Small intestine (tissue), 7 donors: ENCODE results near the gene C8G. TPM values are rescaled to one million over a fixed set of nuclear protein-coding genes. Genes with fewer than 3 reads are reported as not detected.

Source experiments
- DNase-seq, 2 donors: peaks; one replicate each; pipeline versions ENCODE4 v3.0.0 to v3.0.0-alpha.2; 2013
- FAIRE-seq: peaks from 2 replicates; lab custom pipeline; 2012; peaks lifted over from hg19 to GRCh38; lab: Jason Lieb, UNC
- H3K27ac ChIP-seq, 3 donors: one replicate each; pipeline ENCODE4 v1.5.1; 2013; ENCODE audit warnings: low read length in 2 of 3, mild to moderate bottlenecking in 2 of 3, control low read depth in 1 of 3, inconsistent platforms in 1 of 3, low read depth in 1 of 3, moderate library complexity in 1 of 3
- H3K27me3 ChIP-seq, 3 donors: one replicate each; pipeline ENCODE4 v1.6.1; 2013; ENCODE audit warnings: low read length in 3 of 3, inconsistent platforms in 1 of 3; ENCODE audit not compliant: control insufficient read depth in 3 of 3, insufficient read depth in 3 of 3
- H3K36me3 ChIP-seq, 3 donors: one replicate each; pipeline ENCODE4 v1.6.1; 2013; ENCODE audit warnings: low read length in 3 of 3, inconsistent platforms in 1 of 3, low read depth in 1 of 3, mild to moderate bottlenecking in 1 of 3, moderate library complexity in 1 of 3; ENCODE audit not compliant: control insufficient read depth in 3 of 3, insufficient read depth in 2 of 3
- H3K4me1 ChIP-seq, 3 donors: one replicate each; pipeline ENCODE4 v1.6.1; 2013; ENCODE audit warnings: low read length in 2 of 3, inconsistent platforms in 1 of 3, low read depth in 1 of 3, mild to moderate bottlenecking in 1 of 3, moderate library complexity in 1 of 3; ENCODE audit not compliant: control insufficient read depth in 3 of 3, insufficient read depth in 2 of 3
- H3K4me3 ChIP-seq, 3 donors: one replicate each; pipeline ENCODE4 v1.5.1; 2013; ENCODE audit warnings: low read length in 3 of 3, control low read depth in 1 of 3, inconsistent platforms in 1 of 3, low read depth in 1 of 3, mild to moderate bottlenecking in 1 of 3, moderate library complexity in 1 of 3
- H3K9me3 ChIP-seq, 2 donors: one replicate each; pipeline ENCODE4 v1.6.1; 2013; ENCODE audit warnings: low read depth in 1 of 2, low read length in 1 of 2; ENCODE audit not compliant: control insufficient read depth in 2 of 2, insufficient read depth in 1 of 2
- WGBS, 3 donors: extraction: QIAGEN DNeasy Blood & Tissue Kit; methylation state at CpG; one replicate each; pipeline ENCODE4 v1.1.7; 2013; 5-methylcytosine and 5-hydroxymethylcytosine counted together
- polyA plus RNA-seq, 4 donors: library from polyadenylated mRNA; stranded (reverse) in 3 of 4; unstranded in 1 of 4; fragments of 200-250 nt in 3 of 4; fragments of 120-200 nt in 1 of 4; gene quantifications; one replicate each; pipeline versions ENCODE4 v1.2.1 to v1.2.3, GENCODE V29; 2013
- donor health status: healthy with polysubstance abuse.
- donor health status: control.
- donor health status: control.
- donor health status: Bipolar disorder and iron deficiency.
- donor health status: healthy.

Gene C8G
- polyA plus RNA-seq, 4 donors = 13.6 to 106 (median 61.3) TPM

- Histone ChIP-seq H3K4me3 (no peak overlapping the region), H3K4me1 (no peaks in the 10 kb centered on the region), H3K9me3 (no peaks in the 10 kb centered on the region), H3K36me3 (no peaks in the 10 kb centered on the region), H3K27ac (peak overlapping the region in 1 of 3 donors; percentile 8), H3K27me3 (peaks cover 0 to 7% (median 0%) of the 10 kb centered on the region in 3 donors)
- WGBS, 3 donors = 51 to 61% (median 59%) methylated on average over 15 of the region's 15 CpGs
- FAIRE-seq = no peak
- no peak for DNase-seq
Measured at GRCh38 chr9:136974817-136975535, 29.9 kb downstream of the C8G start.

- H3K9me3 ChIP-seq = no peaks in the 10 kb centered on the region
- 33 to 53% (median 48%) methylated on average over 14 of the region's 14 CpGs for WGBS, 3 donors
- H3K4me1 ChIP-seq = no peaks in the 10 kb centered on the region
- H3K27me3 ChIP-seq = peaks cover 0 to 11% (median 0%) of the 10 kb centered on the region in 3 donors
- H3K27ac ChIP-seq = no peak overlapping the region
- DNase-seq (no peak), FAIRE-seq (no peak)
- no peak overlapping the region for H3K4me3 ChIP-seq
- no peaks in the 10 kb centered on the region for H3K36me3 ChIP-seq
Measured at GRCh38 chr9:136975644-136976043, 30.6 kb downstream of the C8G start.

- H3K27me3 ChIP-seq = peaks cover 0 to 11% (median 0%) of the 10 kb centered on the region in 3 donors
- peak within 1 kb of the TSS; percentile 18 to 27 (median 19) for H3K4me3 ChIP-seq
- FAIRE-seq = no peak
- whole genome bisulfite sequencing, 3 donors = 71 to 78% (median 72%) methylated on average over 8 to 10 of the region's 10 CpGs
- DNase-seq = no peak
- H3K27ac ChIP-seq = no peak within 1 kb of the TSS
- H3K9me3 ChIP-seq = no peaks in the 10 kb centered on the region
- no peaks in the 10 kb centered on the region for H3K4me1 ChIP-seq
- H3K36me3 ChIP-seq = no peaks in the 10 kb centered on the region
Measured at GRCh38 chr9:136977223-136977622, 32.2 kb downstream of the C8G start, which contains the start of gene PTGDS. Gene PTGDS (plus strand): TSS chr9:136977504. CDS start chr9:136977579, 75 bp downstream.

- H3K27me3 ChIP-seq = peaks cover 0 to 11% (median 0%) of the 10 kb centered on the region in 3 donors
Measured at GRCh38 chr9:136977649-136978072, 32.6 kb downstream of the C8G start.

GRCh38 chr9:136978073-136978864 is 33.2 kb downstream of the C8G start:
- no peak for FAIRE-seq
- peak overlapping the region; percentile 18 to 27 (median 19) for H3K4me3 ChIP-seq
- 3 to 5% (median 4%) methylated on average over 37 to 78 of the region's 78 CpGs for WGBS, 3 donors

More at GRCh38 chr9:136977649-136978072, 32.6 kb downstream of the C8G start:
- Histone ChIP-seq H3K4me1 (no peaks in the 10 kb centered on the region), H3K27ac (no peak overlapping the region), H3K4me3 (peak overlapping the region in 2 of 3 donors; percentile 16 to 18), H3K36me3 (no peaks in the 10 kb centered on the region), H3K9me3 (no peaks in the 10 kb centered on the region)
- WGBS, 3 donors = 9 to 28% (median 22%) methylated on average over 16 to 33 of the region's 33 CpGs
- FAIRE-seq = no peak
- no peak for DNase-seq

GRCh38 chr9:136978865-136979544 is 34.0 kb downstream of the C8G start:
- peaks cover 0 to 14% (median 0%) of the 10 kb centered on the region in 3 donors for H3K27me3 ChIP-seq
- no peaks in the 10 kb centered on the region for H3K36me3 ChIP-seq
- WGBS, 3 donors = 45 to 77% (median 53%) methylated on average over 21 to 41 of the region's 41 CpGs
- H3K4me1 ChIP-seq = no peaks in the 10 kb centered on the region
- H3K4me3 ChIP-seq = no peak overlapping the region
- H3K27ac ChIP-seq = no peak overlapping the region
- H3K9me3 ChIP-seq = no peaks in the 10 kb centered on the region
- no peak for DNase-seq
- no peak for FAIRE-seq

More at GRCh38 chr9:136978073-136978864, 33.2 kb downstream of the C8G start:
- Histone ChIP-seq H3K27ac (no peak overlapping the region), H3K9me3 (no peaks in the 10 kb centered on the region), H3K36me3 (no peaks in the 10 kb centered on the region), H3K4me1 (no peaks in the 10 kb centered on the region), H3K27me3 (peaks cover 0 to 11% (median 0%) of the 10 kb centered on the region in 3 donors)
- DNase-seq = peak; percentile 16 to 63

- WGBS, 3 donors = 75 to 84% (median 82%) methylated on average over 25 to 26 of the region's 26 CpGs
- Histone ChIP-seq H3K27me3 (peaks cover 0 to 24% (median 6%) of the 10 kb centered on the region in 3 donors), H3K36me3 (no peaks in the 10 kb centered on the region), H3K4me1 (peaks cover 0 to 3% (median 0%) of the 10 kb centered on the region in 3 donors), H3K9me3 (no peaks in the 10 kb centered on the region), H3K27ac (no peak overlapping the region), H3K4me3 (no peak overlapping the region)
- no peak for FAIRE-seq
- no peak for DNase-seq
Measured at GRCh38 chr9:136979769-136980587, 34.9 kb downstream of the C8G start.
